ENCODE data around the gene BAX. TPM values are rescaled to one million over a fixed set of nuclear protein-coding genes. Genes with fewer than 3 reads are reported as not detected.

Gene BAX
- polyA plus RNA-seq, 1 of the 3 experiments (the other 2 are of a cell fraction), result 640 TPM

- no peak for DNase-seq
- no peaks in the 10 kb centered on the region for H3F3A ChIP-seq (replicated peaks; ENCODE audit: insufficient read depth)
- no peak overlapping the region for H3K9ac ChIP-seq
- H3K79me2 ChIP-seq (ENCODE audit: insufficient read depth), result peaks cover 9% of the 10 kb centered on the region; the same call in 1 of the 2 replicates
- H2AFZ ChIP-seq (ENCODE audit: low read depth), result no peak overlapping the region
- H3K27ac ChIP-seq (ENCODE audit: low read depth in 2 of 2, low read length in 1 of 2), result no peak overlapping the region
- no peak overlapping the region for H3K4me2 ChIP-seq
- 98% methylated on average over 9 of the region's 22 CpGs for WGBS (ENCODE audit: low lambda C conversion rate)
- ChIA-PET CTCF (interaction anchor here (1.4 to 8.6 kb wide), 4 partner anchors 7 to 37 kb away, joined by 4 to 68 read pairs (median 12); partner anchors contain the start of genes GYS1 and RUVBL2), POLR2A (no interaction called here)
- TF ChIP-seq RXRA (IDR thresholded peaks at IDR 0.05; ENCODE audit: borderline replicate concordance, low read depth) (no peak), NRF1 (IDR thresholded peaks at IDR 0.05; ENCODE audit: low read depth, low read length) (no peak), FOXJ3 (CRISPR knock-in tag; IDR thresholded peaks at IDR 0.05) (no peak), MXI1 (IDR thresholded peaks at IDR 0.05; ENCODE audit: low read depth, low read length) (no peak)
- TF ChIP-seq, protein P1, sequence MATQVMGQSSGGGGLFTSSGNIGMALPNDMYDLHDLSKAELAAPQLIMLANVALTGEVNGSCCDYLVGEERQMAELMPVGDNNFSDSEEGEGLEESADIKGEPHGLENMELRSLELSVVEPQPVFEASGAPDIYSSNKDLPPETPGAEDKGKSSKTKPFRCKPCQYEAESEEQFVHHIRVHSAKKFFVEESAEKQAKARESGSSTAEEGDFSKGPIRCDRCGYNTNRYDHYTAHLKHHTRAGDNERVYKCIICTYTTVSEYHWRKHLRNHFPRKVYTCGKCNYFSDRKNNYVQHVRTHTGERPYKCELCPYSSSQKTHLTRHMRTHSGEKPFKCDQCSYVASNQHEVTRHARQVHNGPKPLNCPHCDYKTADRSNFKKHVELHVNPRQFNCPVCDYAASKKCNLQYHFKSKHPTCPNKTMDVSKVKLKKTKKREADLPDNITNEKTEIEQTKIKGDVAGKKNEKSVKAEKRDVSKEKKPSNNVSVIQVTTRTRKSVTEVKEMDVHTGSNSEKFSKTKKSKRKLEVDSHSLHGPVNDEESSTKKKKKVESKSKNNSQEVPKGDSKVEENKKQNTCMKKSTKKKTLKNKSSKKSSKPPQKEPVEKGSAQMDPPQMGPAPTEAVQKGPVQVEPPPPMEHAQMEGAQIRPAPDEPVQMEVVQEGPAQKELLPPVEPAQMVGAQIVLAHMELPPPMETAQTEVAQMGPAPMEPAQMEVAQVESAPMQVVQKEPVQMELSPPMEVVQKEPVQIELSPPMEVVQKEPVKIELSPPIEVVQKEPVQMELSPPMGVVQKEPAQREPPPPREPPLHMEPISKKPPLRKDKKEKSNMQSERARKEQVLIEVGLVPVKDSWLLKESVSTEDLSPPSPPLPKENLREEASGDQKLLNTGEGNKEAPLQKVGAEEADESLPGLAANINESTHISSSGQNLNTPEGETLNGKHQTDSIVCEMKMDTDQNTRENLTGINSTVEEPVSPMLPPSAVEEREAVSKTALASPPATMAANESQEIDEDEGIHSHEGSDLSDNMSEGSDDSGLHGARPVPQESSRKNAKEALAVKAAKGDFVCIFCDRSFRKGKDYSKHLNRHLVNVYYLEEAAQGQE (IDR thresholded peaks at IDR 0.05; ENCODE audit: low read depth, low read length), result no peak
- TF ChIP-seq, protein P2, sequence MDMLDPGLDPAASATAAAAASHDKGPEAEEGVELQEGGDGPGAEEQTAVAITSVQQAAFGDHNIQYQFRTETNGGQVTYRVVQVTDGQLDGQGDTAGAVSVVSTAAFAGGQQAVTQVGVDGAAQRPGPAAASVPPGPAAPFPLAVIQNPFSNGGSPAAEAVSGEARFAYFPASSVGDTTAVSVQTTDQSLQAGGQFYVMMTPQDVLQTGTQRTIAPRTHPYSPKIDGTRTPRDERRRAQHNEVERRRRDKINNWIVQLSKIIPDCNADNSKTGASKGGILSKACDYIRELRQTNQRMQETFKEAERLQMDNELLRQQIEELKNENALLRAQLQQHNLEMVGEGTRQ (IDR thresholded peaks at IDR 0.05; ENCODE audit: borderline replicate concordance, low read depth, low read length), result no peak
- H3K9me2 ChIP-seq, result no peaks in the 10 kb centered on the region
- H4K20me1 ChIP-seq (ENCODE audit: insufficient read depth), result no peaks in the 10 kb centered on the region
- H3K36me3 ChIP-seq (replicated peaks in 1 of 2; ENCODE audit: control insufficient read depth in 1 of 2, insufficient read depth in 2 of 2, low read length in 1 of 2), result peaks cover 20 to 54% of the 10 kb centered on the region in 2 experiments
- H3K9me3 ChIP-seq, result no peaks in the 10 kb centered on the region
- H3K4me3 ChIP-seq (ENCODE audit: low read depth in 2 of 2, low read length in 1 of 2), result no peak overlapping the region
- no peaks in the 10 kb centered on the region for H3K27me3 ChIP-seq (ENCODE audit: insufficient read depth)
- no peaks in the 10 kb centered on the region for H3K4me1 ChIP-seq (ENCODE audit: control insufficient read depth in 1 of 2, insufficient read depth in 2 of 2, low read depth in 1 of 2, low read length in 1 of 2)
Observed at GRCh38 chr19:49006905-49007304, 52.2 kb downstream of the BAX start.

DNA sequence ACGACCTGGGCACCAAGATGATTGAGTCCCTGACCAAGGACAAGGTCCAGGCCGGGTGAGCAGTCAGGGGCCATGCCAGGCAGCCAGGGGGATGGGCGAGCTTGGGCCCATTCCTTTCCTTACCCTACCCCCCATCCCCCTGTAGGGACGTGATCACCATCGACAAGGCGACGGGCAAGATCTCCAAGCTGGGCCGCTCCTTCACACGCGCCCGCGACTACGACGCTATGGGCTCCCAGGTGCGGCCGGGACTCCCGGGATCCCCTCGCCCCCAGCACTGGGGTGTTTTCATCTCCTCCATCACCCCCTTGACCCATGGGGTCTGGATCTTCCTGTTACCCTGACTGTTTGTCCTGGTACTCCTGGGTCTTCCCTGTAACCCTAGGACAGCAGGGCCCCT, 55.2 kb downstream of the BAX start:
- Histone ChIP-seq H3K4me1 (ENCODE audit: control insufficient read depth in 1 of 2, insufficient read depth in 2 of 2, low read depth in 1 of 2, low read length in 1 of 2) (no peaks in the 10 kb centered on the region), H3K9me3 (no peaks in the 10 kb centered on the region), H3K27ac (ENCODE audit: low read depth in 2 of 2, low read length in 1 of 2) (no peak overlapping the region), H3K4me3 (ENCODE audit: low read depth in 2 of 2, low read length in 1 of 2) (no peak overlapping the region), H3K79me2 (ENCODE audit: insufficient read depth) (no peaks in the 10 kb centered on the region), H2AFZ (ENCODE audit: low read depth) (no peak overlapping the region), H3K4me2 (no peak overlapping the region), H4K20me1 (ENCODE audit: insufficient read depth) (no peaks in the 10 kb centered on the region), H3K36me3 (replicated peaks in 1 of 2; ENCODE audit: control insufficient read depth in 1 of 2, insufficient read depth in 2 of 2, low read length in 1 of 2) (peaks cover 9 to 59% of the 10 kb centered on the region in 2 experiments), H3K9ac (no peak overlapping the region), H3K27me3 (ENCODE audit: insufficient read depth) (no peaks in the 10 kb centered on the region), H3F3A (replicated peaks; ENCODE audit: insufficient read depth) (peaks cover 7% of the 10 kb centered on the region), H3K9me2 (no peaks in the 10 kb centered on the region)
- WGBS (ENCODE audit: low lambda C conversion rate), result 96% methylated on average over 17 of the region's 18 CpGs
- POLR2A ChIA-PET, result interaction anchor here (1.2 to 2.4 kb wide), 2 partner anchors 8 to 10 kb away, joined by 7 read pairs; partner anchors contain the start of gene LHB
- no peak for TF ChIP-seq FOXM1 (IDR thresholded peaks at IDR 0.05; ENCODE audit: low read depth)
- no peak for DNase-seq
- CTCF ChIA-PET, result interaction anchor here (0.6 to 8.6 kb wide), 5 partner anchors 8 to 224 kb away, joined by 3 to 68 read pairs (median 5); partner anchors contain the start of gene RUVBL2

Data from SK-N-SH (cell line).